HEK293 (cell line): ENCODE measurements around the gene CD276.

Experiments used
- CTCF ChIA-PET: fragments of 350-600 bp; formaldehyde crosslinking; extraction: SDS; loops from one replicate; lab custom pipeline; 2021; ENCODE audit warnings: antibody characterized with exemption; lab: Yijun Ruan, JAX
- POLR2A ChIA-PET: fragments of 300-600 bp; formaldehyde crosslinking; extraction: SDS; loops from one replicate; lab custom pipeline; 2020; ENCODE audit warnings: antibody characterized with exemption, inconsistent platforms; lab: Yijun Ruan, JAX
- H3K27ac ChIP-seq: fragments of 200-500 bp; sonication (Bioruptor generic); 2 replicates; pipeline ENCODE4 v1.5.1; 2014; ENCODE audit warnings: low read depth, low read length, control low read depth, inconsistent platforms; ENCODE audit errors: extremely low read depth
- H3K36me3 ChIP-seq, 2 experiments: fragments of 200-500 bp in 1 of 2; sonication (Bioruptor generic) in 1 of 2; 1 replicate in 1 of 2; 2 replicates in 1 of 2; pipeline ENCODE4 v1.5.1; 2014 to 2017; ENCODE audit warnings: inconsistent platforms in 2 of 2, low read length in 2 of 2; ENCODE audit not compliant: control insufficient read depth in 2 of 2, insufficient read depth in 1 of 2
- H3K4me1 ChIP-seq: fragments of 200-500 bp; sonication (Bioruptor generic); 2 replicates; pipeline ENCODE4 v1.5.1; 2014; ENCODE audit warnings: mild to moderate bottlenecking, low read length, inconsistent platforms; ENCODE audit not compliant: control insufficient read depth, insufficient read depth
- H3K4me3 ChIP-seq: 2 replicates; pipeline ENCODE4 v1.5.1; 2011; ENCODE audit warnings: low read depth, mild to moderate bottlenecking, control low read depth, low read length, moderate library complexity
- H3K9me3 ChIP-seq: fragments of 200-500 bp; sonication (Bioruptor generic); 2 replicates; pipeline ENCODE4 v1.5.1; 2014; ENCODE audit warnings: low read depth, low read length, inconsistent platforms; ENCODE audit not compliant: control insufficient read depth, insufficient read depth
- KLF1 ChIP-seq: fragments of 450-650 bp; formaldehyde crosslinking; IDR thresholded peaks from 2 replicates; pipeline ENCODE4 v1.5.1; 2016; ENCODE audit warnings: missing biosample characterization, missing genetic modification characterization
- SCRT2 ChIP-seq: fragments of 450-650 bp; formaldehyde crosslinking; IDR thresholded peaks from 2 replicates; pipeline ENCODE4 v1.5.1; 2016; ENCODE audit warnings: missing biosample characterization, missing genetic modification characterization
- YY2 ChIP-seq: fragments of 450-650 bp; formaldehyde crosslinking; IDR thresholded peaks from 2 replicates; pipeline ENCODE4 v1.5.1; 2016; ENCODE audit warnings: missing biosample characterization, missing genetic modification characterization
- ZBTB1 ChIP-seq: fragments of 450-650 bp; formaldehyde crosslinking; IDR thresholded peaks from 2 replicates; pipeline ENCODE4 v1.5.1; 2016; ENCODE audit warnings: missing biosample characterization, missing genetic modification characterization
- ZNF16 ChIP-seq: fragments of 450-650 bp; formaldehyde crosslinking; IDR thresholded peaks from 2 replicates; pipeline ENCODE4 v1.5.1; 2016; ENCODE audit warnings: low read depth, missing biosample characterization, missing genetic modification characterization
- ZNF174 ChIP-seq: fragments of 450-650 bp; formaldehyde crosslinking; IDR thresholded peaks from 2 replicates; pipeline ENCODE4 v1.5.0; 2017; ENCODE audit warnings: missing biosample characterization, mild to moderate bottlenecking, missing genetic modification characterization
- ZNF211 ChIP-seq: fragments of 450-650 bp; formaldehyde crosslinking; IDR thresholded peaks from 2 replicates; pipeline ENCODE4 v1.5.1; 2016; ENCODE audit warnings: low read depth, missing biosample characterization, missing genetic modification characterization
- ZNF266 ChIP-seq: fragments of 450-650 bp; formaldehyde crosslinking; IDR thresholded peaks from 2 replicates; pipeline ENCODE4 v1.5.1; 2016; ENCODE audit warnings: missing biosample characterization, missing genetic modification characterization, low read depth
- ZNF274 ChIP-seq, 2 experiments: fragments of 200-500 bp in 1 of 2; fragments of 450-650 bp in 1 of 2; sonication (Bioruptor generic) in 1 of 2; formaldehyde crosslinking in 1 of 2; IDR thresholded peaks; 2 replicates each; pipeline versions ENCODE4 v1.5.1 to v1.6.1; 2014 to 2016; ENCODE audit warnings: borderline replicate concordance in 1 of 2, inconsistent platforms in 1 of 2, low read length in 1 of 2, missing biosample characterization in 1 of 2, missing genetic modification characterization in 1 of 2
- ZNF324 ChIP-seq: fragments of 450-650 bp; formaldehyde crosslinking; IDR thresholded peaks from 2 replicates; pipeline ENCODE4 v1.5.1; 2016; ENCODE audit warnings: missing biosample characterization, missing genetic modification characterization
- ZNF335 ChIP-seq: fragments of 450-650 bp; formaldehyde crosslinking; conservative IDR thresholded peaks from 2 replicates; pipeline ENCODE4 v1.5.1; 2016; ENCODE audit warnings: missing biosample characterization, missing genetic modification characterization
- ZNF530 ChIP-seq: fragments of 450-650 bp; formaldehyde crosslinking; IDR thresholded peaks from 2 replicates; pipeline ENCODE4 v1.5.1; 2016; ENCODE audit warnings: low read depth, missing biosample characterization, missing genetic modification characterization
- ZNF664 ChIP-seq: fragments of 450-650 bp; formaldehyde crosslinking; IDR thresholded peaks from 2 replicates; pipeline ENCODE4 v1.5.1; 2016; ENCODE audit warnings: missing biosample characterization, missing genetic modification characterization
- ZNF670 ChIP-seq: fragments of 450-650 bp; formaldehyde crosslinking; IDR thresholded peaks from 2 replicates; pipeline ENCODE4 v1.5.1; 2016; ENCODE audit warnings: missing biosample characterization, missing genetic modification characterization, low read depth
- ZNF707 ChIP-seq: fragments of 450-650 bp; formaldehyde crosslinking; IDR thresholded peaks from 2 replicates; pipeline ENCODE4 v1.5.1; 2016; ENCODE audit warnings: missing biosample characterization, missing genetic modification characterization
- ZSCAN30 ChIP-seq: fragments of 450-650 bp; IDR thresholded peaks from 2 replicates; pipeline ENCODE4 v1.5.1; 2018; ENCODE audit warnings: missing biosample characterization, mild to moderate bottlenecking, missing genetic modification characterization, moderate library complexity
- TF ChIP-seq, protein P1 (sequence below): fragments of 450-650 bp; formaldehyde crosslinking; conservative IDR thresholded peaks from 2 replicates; pipeline ENCODE4 v1.5.1; 2016; ENCODE audit warnings: low read depth, missing biosample characterization, missing genetic modification characterization
- TF ChIP-seq, protein P2 (sequence below): fragments of 450-650 bp; formaldehyde crosslinking; IDR thresholded peaks from 2 replicates; pipeline ENCODE4 v1.5.1; 2016; ENCODE audit warnings: missing biosample characterization, missing genetic modification characterization
- TF ChIP-seq, protein P3 (sequence below): fragments of 450-650 bp; formaldehyde crosslinking; IDR thresholded peaks from 2 replicates; pipeline ENCODE4 v1.5.1; 2016; ENCODE audit warnings: missing biosample characterization, missing genetic modification characterization
- TF ChIP-seq, protein P4 (sequence below): fragments of 450-650 bp; formaldehyde crosslinking; IDR thresholded peaks from 2 replicates; pipeline ENCODE4 v1.5.1; 2016; ENCODE audit warnings: missing biosample characterization, missing genetic modification characterization

CD276 gene

DNA sequence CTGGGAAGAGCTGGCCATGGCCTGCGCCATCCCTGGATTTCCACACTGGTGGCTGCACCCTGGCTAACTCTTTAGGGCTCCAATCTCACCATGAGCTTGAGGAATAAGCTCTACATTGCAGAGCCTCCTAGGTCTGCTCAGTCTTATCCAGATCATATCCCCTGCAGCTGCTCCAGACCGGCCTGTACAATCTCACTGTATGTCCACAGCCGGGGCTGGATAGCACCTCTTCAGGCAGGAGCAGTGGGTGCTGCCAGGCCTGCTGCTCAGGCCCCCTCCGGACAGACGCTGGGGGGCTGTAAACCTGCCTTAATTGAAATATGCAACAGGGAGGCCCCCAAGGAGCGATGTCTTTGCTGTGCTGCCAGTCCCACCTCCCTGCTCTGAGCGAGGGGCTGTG is 53.4 kb downstream of the CD276 start (continued):
- TF ChIP-seq, protein P1, sequence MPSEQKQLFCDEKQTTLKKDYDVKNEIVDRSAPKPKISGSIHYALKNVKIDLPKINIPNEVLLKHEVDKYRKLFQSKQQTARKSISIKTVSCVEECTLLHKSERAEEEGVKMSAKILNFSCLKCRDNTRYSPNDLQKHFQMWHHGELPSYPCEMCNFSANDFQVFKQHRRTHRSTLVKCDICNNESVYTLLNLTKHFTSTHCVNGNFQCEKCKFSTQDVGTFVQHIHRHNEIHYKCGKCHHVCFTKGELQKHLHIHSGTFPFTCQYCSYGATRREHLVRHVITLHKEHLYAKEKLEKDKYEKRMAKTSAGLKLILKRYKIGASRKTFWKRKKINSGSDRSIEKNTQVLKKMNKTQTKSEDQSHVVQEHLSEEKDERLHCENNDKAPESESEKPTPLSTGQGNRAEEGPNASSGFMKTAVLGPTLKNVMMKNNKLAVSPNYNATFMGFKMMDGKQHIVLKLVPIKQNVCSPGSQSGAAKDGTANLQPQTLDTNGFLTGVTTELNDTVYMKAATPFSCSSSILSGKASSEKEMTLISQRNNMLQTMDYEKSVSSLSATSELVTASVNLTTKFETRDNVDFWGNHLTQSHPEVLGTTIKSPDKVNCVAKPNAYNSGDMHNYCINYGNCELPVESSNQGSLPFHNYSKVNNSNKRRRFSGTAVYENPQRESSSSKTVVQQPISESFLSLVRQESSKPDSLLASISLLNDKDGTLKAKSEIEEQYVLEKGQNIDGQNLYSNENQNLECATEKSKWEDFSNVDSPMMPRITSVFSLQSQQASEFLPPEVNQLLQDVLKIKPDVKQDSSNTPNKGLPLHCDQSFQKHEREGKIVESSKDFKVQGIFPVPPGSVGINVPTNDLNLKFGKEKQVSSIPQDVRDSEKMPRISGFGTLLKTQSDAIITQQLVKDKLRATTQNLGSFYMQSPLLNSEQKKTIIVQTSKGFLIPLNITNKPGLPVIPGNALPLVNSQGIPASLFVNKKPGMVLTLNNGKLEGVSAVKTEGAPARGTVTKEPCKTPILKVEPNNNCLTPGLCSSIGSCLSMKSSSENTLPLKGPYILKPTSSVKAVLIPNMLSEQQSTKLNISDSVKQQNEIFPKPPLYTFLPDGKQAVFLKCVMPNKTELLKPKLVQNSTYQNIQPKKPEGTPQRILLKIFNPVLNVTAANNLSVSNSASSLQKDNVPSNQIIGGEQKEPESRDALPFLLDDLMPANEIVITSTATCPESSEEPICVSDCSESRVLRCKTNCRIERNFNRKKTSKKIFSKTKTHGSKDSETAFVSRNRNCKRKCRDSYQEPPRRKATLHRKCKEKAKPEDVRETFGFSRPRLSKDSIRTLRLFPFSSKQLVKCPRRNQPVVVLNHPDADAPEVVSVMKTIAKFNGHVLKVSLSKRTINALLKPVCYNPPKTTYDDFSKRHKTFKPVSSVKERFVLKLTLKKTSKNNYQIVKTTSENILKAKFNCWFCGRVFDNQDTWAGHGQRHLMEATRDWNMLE (tag by site-specific recombination) = no peak
- TF ChIP-seq ZNF174 (tag by site-specific recombination) (no peak), ZNF324 (tag by site-specific recombination) (no peak), ZNF266 (tag by site-specific recombination) (no peak), ZNF274 (IDR thresholded peaks at IDR 0.05; ENCODE audit: low read length) (no peak), ZNF274 (tag by site-specific recombination; IDR thresholded peaks at IDR 0.05; ENCODE audit: borderline replicate concordance) (no peak), ZNF670 (tag by site-specific recombination) (no peak), ZSCAN30 (no peak), ZBTB1 (no peak), YY2 (no peak), ZNF335 (no peak)
- TF ChIP-seq, protein P2, sequence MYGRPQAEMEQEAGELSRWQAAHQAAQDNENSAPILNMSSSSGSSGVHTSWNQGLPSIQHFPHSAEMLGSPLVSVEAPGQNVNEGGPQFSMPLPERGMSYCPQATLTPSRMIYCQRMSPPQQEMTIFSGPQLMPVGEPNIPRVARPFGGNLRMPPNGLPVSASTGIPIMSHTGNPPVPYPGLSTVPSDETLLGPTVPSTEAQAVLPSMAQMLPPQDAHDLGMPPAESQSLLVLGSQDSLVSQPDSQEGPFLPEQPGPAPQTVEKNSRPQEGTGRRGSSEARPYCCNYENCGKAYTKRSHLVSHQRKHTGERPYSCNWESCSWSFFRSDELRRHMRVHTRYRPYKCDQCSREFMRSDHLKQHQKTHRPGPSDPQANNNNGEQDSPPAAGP = no peak

DNA sequence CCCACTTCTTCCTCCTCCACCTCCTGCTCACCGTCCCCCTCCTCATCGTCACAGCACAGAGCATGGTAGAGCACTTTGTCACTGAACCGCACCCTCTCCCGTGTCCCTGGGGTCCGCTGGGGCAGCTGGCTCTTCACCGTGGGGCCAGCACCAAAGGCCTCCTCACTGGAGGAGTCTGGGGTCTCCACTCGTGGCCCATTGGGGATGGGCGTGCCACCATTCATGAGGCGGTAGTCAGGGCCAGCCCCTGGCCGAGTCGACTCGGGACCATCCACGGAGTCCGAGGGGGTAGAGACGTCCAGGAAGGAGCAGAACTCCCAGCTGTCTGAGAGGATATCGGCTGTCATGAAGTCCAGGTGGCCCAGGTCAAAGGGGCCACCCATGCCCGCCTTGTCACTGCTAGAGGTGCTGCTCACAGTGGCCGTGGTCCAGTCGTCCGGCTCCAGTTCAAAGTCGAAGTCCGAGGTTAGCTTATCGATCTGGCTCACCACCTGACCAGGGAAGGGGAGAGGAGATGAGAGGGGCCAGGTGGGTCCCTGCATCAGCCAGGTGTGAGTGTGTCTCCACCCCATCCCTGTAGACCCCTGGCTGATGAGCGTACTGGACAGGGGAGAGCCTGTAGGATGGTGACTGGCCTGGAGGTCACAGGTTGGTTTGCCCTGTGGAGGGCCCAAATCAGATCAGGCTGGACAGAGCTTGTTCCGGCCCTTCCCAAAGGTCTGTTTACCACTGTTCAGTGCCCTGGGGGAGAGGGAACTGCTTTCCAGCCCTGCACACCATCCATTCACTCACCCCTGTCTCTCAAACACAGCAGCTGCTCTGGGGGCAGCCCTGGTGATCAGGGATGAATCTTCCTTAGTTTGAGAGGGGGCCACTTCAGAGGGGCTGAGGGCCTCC is 56.2 kb downstream of the CD276 start:
- Histone ChIP-seq H3K27ac (no peak overlapping the region), H3K36me3 (peaks cover 0 to 5% of the 10 kb centered on the region in 2 experiments; a peak in 1 of 3 replicates), H3K9me3 (no peaks in the 10 kb centered on the region), H3K4me3 (no peak overlapping the region), H3K4me1 (peaks cover 2% of the 10 kb centered on the region; the same call in 1 of the 2 replicates)
- POLR2A ChIA-PET = no interaction called here
- CTCF ChIA-PET = no interaction called here
- no peak for TF ChIP-seq ZNF530 (tag by site-specific recombination)
- no peak for TF ChIP-seq ZNF664 (tag by site-specific recombination)
- no peak for TF ChIP-seq ZNF16 (tag by site-specific recombination)
- TF ChIP-seq, protein P3, sequence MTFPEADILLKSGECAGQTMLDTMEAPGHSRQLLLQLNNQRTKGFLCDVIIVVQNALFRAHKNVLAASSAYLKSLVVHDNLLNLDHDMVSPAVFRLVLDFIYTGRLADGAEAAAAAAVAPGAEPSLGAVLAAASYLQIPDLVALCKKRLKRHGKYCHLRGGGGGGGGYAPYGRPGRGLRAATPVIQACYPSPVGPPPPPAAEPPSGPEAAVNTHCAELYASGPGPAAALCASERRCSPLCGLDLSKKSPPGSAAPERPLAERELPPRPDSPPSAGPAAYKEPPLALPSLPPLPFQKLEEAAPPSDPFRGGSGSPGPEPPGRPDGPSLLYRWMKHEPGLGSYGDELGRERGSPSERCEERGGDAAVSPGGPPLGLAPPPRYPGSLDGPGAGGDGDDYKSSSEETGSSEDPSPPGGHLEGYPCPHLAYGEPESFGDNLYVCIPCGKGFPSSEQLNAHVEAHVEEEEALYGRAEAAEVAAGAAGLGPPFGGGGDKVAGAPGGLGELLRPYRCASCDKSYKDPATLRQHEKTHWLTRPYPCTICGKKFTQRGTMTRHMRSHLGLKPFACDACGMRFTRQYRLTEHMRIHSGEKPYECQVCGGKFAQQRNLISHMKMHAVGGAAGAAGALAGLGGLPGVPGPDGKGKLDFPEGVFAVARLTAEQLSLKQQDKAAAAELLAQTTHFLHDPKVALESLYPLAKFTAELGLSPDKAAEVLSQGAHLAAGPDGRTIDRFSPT (tag by site-specific recombination) = no peak
- TF ChIP-seq ZNF707 (tag by site-specific recombination) = no peak
- no peak for TF ChIP-seq ZNF211
- no peak for TF ChIP-seq KLF1 (tag by site-specific recombination)
- TF ChIP-seq, protein P4, sequence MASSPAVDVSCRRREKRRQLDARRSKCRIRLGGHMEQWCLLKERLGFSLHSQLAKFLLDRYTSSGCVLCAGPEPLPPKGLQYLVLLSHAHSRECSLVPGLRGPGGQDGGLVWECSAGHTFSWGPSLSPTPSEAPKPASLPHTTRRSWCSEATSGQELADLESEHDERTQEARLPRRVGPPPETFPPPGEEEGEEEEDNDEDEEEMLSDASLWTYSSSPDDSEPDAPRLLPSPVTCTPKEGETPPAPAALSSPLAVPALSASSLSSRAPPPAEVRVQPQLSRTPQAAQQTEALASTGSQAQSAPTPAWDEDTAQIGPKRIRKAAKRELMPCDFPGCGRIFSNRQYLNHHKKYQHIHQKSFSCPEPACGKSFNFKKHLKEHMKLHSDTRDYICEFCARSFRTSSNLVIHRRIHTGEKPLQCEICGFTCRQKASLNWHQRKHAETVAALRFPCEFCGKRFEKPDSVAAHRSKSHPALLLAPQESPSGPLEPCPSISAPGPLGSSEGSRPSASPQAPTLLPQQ (tag by site-specific recombination) = no peak
- no peak for TF ChIP-seq SCRT2 (tag by site-specific recombination)
